ENCODE measurements around the gene STRN. TPM values are rescaled to one million over a fixed set of nuclear protein-coding genes. Genes with fewer than 3 reads are reported as not detected.

The STRN gene
- total and polyA plus RNA-seq, 9 of the 15 experiments (the other 6 are each of a cell fraction or from before 2014, with no cell fraction given), result 1.3 to 31.2 (median 20.0) TPM

DNA sequence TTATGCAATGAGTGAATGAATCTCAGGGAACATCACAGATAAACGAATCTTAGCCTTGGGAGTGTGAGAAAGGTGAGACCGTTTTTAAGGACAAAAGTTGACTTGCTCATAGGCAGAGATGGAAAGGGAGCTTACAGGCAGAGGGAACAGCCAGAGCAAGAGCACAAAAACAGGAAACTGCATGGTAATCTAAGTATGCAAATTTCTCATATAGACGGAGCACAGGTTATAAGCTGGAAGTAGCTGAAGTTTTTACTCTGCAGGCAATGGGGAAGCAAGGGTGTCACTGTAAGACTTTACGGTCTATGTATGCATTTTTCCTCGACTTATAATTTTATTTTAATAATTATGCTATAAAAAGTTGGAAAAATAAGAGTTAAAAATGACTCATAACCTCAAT is 44.8 kb upstream of the STRN start:
- Histone ChIP-seq H2AFZ (ENCODE audit: low read depth, low read length) (no peak overlapping the region), H3K9me1 (ENCODE audit: control insufficient read depth, insufficient read depth, low read length) (no peaks in the 10 kb centered on the region), H3K27ac (ENCODE audit: extremely low read depth, low read depth, low read length) (no peak overlapping the region), H3K4me2 (ENCODE audit: insufficient read depth, low read length) (no peak overlapping the region), H3K4me3 (no peak overlapping the region), H3K79me2 (ENCODE audit: control insufficient read depth, insufficient read depth, low read length) (no peaks in the 10 kb centered on the region), H3K9me3 (replicated peaks; ENCODE audit: control insufficient read depth, insufficient read depth, low read depth, low read length) (no peaks in the 10 kb centered on the region), H3K36me3 (ENCODE audit: control insufficient read depth, insufficient read depth, low read length) (peaks cover 29% of the 10 kb centered on the region; the same call in 2 of the 3 replicates), H3K4me1 (replicated peaks in 1 of 2; ENCODE audit: control insufficient read depth in 2 of 2, insufficient read depth in 2 of 2, low read length in 2 of 2) (no peaks in the 10 kb centered on the region), H3K27me3 (ENCODE audit: control insufficient read depth in 2 of 2, insufficient read depth in 2 of 2, low read length in 2 of 2) (no peaks in the 10 kb centered on the region), H4K20me1 (replicated peaks; ENCODE audit: control insufficient read depth, insufficient read depth, low read length) (no peaks in the 10 kb centered on the region), H3K9ac (ENCODE audit: insufficient read depth in 1 of 2, low read depth in 2 of 2, low read length in 2 of 2) (no peak overlapping the region)
- CTCF ChIA-PET (ENCODE audit: low intra/inter-chr PET ratio), result no interaction called here
- POLR2A ChIA-PET, result no interaction called here
- no peak for ATAC-seq
- 67% methylated on average over 5 of the region's 5 CpGs for whole genome bisulfite sequencing (ENCODE audit: insufficient coverage, low coverage, missing lambda C conversion rate)
- BruUV-seq (replicated peaks), result no TSS peak
- no peak for FAIRE-seq
- DNase-seq (ENCODE audit: extremely low read depth in 1 of 4, low spot score in 3 of 4), result no peak
- no peak for TF ChIP-seq MAX (CRISPR knock-in tag; IDR thresholded peaks at IDR 0.05)
- TF ChIP-seq RBM25 (IDR thresholded peaks at IDR 0.05; ENCODE audit: low read depth, low read length, severe bottlenecking), result no peak
- no peak for TF ChIP-seq SNIP1 (IDR thresholded peaks at IDR 0.05; ENCODE audit: low read depth)
- no peak for TF ChIP-seq ZNF79 (CRISPR knock-in tag; IDR thresholded peaks at IDR 0.05; ENCODE audit: low read depth)
- TF ChIP-seq SMARCB1 (IDR thresholded peaks at IDR 0.05; ENCODE audit: insufficient read length, low read depth), result no peak
- TF ChIP-seq RFX7 (CRISPR knock-in tag; IDR thresholded peaks at IDR 0.05), result no peak
- TF ChIP-seq UBTF (IDR thresholded peaks at IDR 0.05; ENCODE audit: borderline replicate concordance in 1 of 2, low read depth in 2 of 2, low read length in 2 of 2), result no peak
- TF ChIP-seq SRSF1 (IDR thresholded peaks at IDR 0.05; ENCODE audit: low read depth, low read length), result no peak
- in situ Hi-C loops (cut with MboI) (no loop called here), intact Hi-C loops (cut with micrococcal nuclease) (no loop called here)

All from K562 (cell line).